Right lobe of liver (tissue), 6 donors: ENCODE data around the gene PGD. TPM values are rescaled to one million over a fixed set of nuclear protein-coding genes. Genes with fewer than 3 reads are reported as not detected.

ENCODE experiments used
- ATAC-seq, 4 donors: fragments of 200-7000 bp; cut with Tn5 transposase; one replicate each; pipeline ENCODE4 v1.9.1; 2020; ENCODE audit warnings: mild to moderate bottlenecking in 4 of 4, moderate library complexity in 4 of 4
- DNase-seq, 3 donors: peaks; one replicate each; pipeline ENCODE4 v3.0.0-alpha.2; 2020
- H3K27ac ChIP-seq, 3 donors: fragments of 200-600 bp; one replicate each; pipeline ENCODE4 v1.8.0; 2022
- H3K27me3 ChIP-seq, 2 donors: fragments of 200-600 bp; one replicate each; pipeline ENCODE4 v1.8.0; 2022
- H3K36me3 ChIP-seq, 4 donors: fragments of 200-600 bp; sonication (generic) in 1 of 4; one replicate each; pipeline versions ENCODE4 v1.5.1 to v1.8.0; 2017 to 2022; ENCODE audit warnings: control low read depth in 1 of 4
- H3K4me1 ChIP-seq, 4 donors: fragments of 200-600 bp; sonication (generic) in 1 of 4; one replicate each; pipeline versions ENCODE4 v1.5.1 to v1.8.0; 2017 to 2022; ENCODE audit warnings: control low read depth in 1 of 4
- H3K4me3 ChIP-seq, 3 donors: fragments of 200-600 bp; one replicate each; pipeline ENCODE4 v1.8.0; 2022
- H3K9me3 ChIP-seq, 4 donors: fragments of 200-600 bp; sonication (generic) in 1 of 4; one replicate each; pipeline versions ENCODE4 v1.5.1 to v1.8.0; 2017 to 2022; ENCODE audit warnings: control low read depth in 1 of 4
- POLR2A ChIP-seq: fragments of 450-650 bp; IDR thresholded peaks from one replicate; pipeline ENCODE4 v1.6.1; 2017; ENCODE audit warnings: antibody characterized with exemption, mild to moderate bottlenecking
- WGBS: methylation state at CpG from one replicate; pipeline ENCODE4 v1.1.6; 2018; ENCODE audit warnings: low coverage, low lambda C conversion rate; ENCODE audit not compliant: insufficient coverage; ENCODE audit errors: missing lambda C conversion rate; 5-methylcytosine and 5-hydroxymethylcytosine counted together
- intact Hi-C, 2 donors: fragments of 100-400 bp; cut with DNase I; formaldehyde crosslinking; loops; one replicate each; pipeline versions ENCODE4 v1.11.2 to v1.14.1; 2022
- total RNA-seq, 6 experiments: library from RNA; depleted of rRNA in 2 of 6; stranded (reverse); fragments of >200 nt in 2 of 6; fragmentation: NEBNext Ultra II Directional in 3 of 6; extraction: Animal tissue kit (Norgen Biotek cat#: 25700) in 3 of 6; gene quantifications; one replicate each; pipeline versions ENCODE4 v1.1.0 to v1.2.4, GENCODE V29; 2016 to 2023
- TF ChIP-seq, protein P1 (sequence below), 4 donors: fragments of 200-600 bp in 3 of 4; fragments of 450-650 bp in 1 of 4; IDR thresholded peaks; one replicate each; pipeline versions ENCODE4 v1.5.1 to v1.8.0; 2016 to 2022; ENCODE audit warnings: antibody characterized with exemption in 4 of 4, mild to moderate bottlenecking in 2 of 4
- donor health status: DM: no; HTN: yes; CAD: no.
- donor health status: DM: no; HTN: no; CAD: no.
- donor health status: DM: no; HTN: no; CAD: no.
- donor health status: DM: no; HTN: yes; CAD: no.
- donor health status: DM: no; HTN: yes; CAD: no.

The PGD gene
- total RNA-seq, 6 experiments from 2014 or later = 51.9 to 151 (median 72.0) TPM

DNA sequence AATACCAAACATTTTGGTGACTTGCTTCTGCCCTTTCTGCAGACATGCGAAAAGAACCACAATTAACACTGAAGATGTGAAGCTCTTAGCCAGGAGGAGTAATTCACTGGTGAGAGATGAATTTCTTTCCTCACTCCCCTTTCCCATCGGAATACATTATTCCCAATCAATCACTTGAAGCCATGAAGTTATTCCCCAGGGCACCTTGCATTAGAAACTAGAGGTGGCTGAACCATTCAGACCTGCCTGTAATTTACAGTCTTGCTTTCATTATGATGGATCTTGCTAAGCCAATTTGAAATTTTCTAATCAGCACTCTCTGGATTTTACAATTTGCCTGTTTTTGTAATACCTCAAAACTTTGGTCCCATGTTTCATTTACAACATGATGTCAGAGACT, 41.4 kb downstream of the PGD start:
- Histone ChIP-seq H3K36me3 (no peaks in the 10 kb centered on the region), H3K27ac (no peak overlapping the region), H3K27me3 (no peaks in the 10 kb centered on the region), H3K4me3 (no peak overlapping the region), H3K4me1 (no peaks in the 10 kb centered on the region), H3K9me3 (no peaks in the 10 kb centered on the region)
- TF ChIP-seq, protein P1, sequence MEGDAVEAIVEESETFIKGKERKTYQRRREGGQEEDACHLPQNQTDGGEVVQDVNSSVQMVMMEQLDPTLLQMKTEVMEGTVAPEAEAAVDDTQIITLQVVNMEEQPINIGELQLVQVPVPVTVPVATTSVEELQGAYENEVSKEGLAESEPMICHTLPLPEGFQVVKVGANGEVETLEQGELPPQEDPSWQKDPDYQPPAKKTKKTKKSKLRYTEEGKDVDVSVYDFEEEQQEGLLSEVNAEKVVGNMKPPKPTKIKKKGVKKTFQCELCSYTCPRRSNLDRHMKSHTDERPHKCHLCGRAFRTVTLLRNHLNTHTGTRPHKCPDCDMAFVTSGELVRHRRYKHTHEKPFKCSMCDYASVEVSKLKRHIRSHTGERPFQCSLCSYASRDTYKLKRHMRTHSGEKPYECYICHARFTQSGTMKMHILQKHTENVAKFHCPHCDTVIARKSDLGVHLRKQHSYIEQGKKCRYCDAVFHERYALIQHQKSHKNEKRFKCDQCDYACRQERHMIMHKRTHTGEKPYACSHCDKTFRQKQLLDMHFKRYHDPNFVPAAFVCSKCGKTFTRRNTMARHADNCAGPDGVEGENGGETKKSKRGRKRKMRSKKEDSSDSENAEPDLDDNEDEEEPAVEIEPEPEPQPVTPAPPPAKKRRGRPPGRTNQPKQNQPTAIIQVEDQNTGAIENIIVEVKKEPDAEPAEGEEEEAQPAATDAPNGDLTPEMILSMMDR (IDR thresholded peaks at IDR 0.05) = no peak
- no peak for TF ChIP-seq POLR2A
- intact Hi-C loops = no loop called here
- WGBS = 97% methylated on average over 2 of the region's 2 CpGs
- ATAC-seq = no peak
- DNase-seq = no peak

DNA sequence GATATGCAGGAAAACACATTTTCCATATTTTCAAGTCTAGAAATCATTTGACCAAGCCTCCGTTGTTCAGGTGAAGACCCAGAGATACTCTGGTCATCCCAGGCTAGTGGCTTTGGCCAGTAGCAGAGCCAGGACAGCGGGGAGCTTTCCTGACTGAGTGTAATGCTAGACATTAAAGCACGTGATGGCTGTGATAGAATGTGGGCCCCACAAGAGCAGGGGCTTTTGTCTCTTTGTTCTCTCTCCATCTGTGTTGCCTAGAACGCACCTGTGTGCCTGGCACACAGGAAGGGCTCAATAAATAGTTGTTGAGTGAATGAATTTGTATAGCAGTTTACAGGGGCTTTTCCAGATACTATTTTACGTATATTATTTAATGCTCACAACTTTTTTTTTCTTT, 41.9 kb downstream of the PGD start:
- DNase-seq (peak in 1 of 3 donors; percentile 7), ATAC-seq (no peak)
- H3K9me3 ChIP-seq = no peaks in the 10 kb centered on the region
- no peak for TF ChIP-seq POLR2A
- TF ChIP-seq, protein P1 (IDR thresholded peaks at IDR 0.05) = no peak
- H3K27me3 ChIP-seq = no peaks in the 10 kb centered on the region
- H3K4me1 ChIP-seq = no peaks in the 10 kb centered on the region
- no peak overlapping the region for H3K4me3 ChIP-seq
- no peak overlapping the region for H3K27ac ChIP-seq
- intact Hi-C loops = no loop called here
- 92% methylated on average over 3 of the region's 5 CpGs for WGBS
- no peaks in the 10 kb centered on the region for H3K36me3 ChIP-seq

DNA sequence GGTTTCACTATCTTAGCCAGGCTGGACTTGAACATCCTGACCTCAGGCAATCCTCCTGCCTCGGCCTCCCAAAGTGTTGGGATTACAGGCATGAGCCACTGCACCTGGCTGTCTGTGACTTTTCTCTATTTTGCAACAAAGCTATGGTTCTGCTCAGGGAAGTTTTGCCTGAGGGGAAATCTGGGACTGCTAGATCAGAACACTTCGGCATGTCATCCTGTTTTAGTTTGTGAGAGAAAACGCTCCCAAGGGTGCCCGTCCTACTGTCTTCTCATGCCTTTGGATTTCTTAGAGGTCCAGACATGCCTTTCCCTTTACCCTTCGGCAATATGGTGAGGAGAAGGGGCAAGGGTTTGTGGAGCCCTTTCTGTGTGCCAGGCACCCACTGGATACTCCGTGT, 45.4 kb downstream of the PGD start:
- no peak overlapping the region for H3K4me3 ChIP-seq
- H3K4me1 ChIP-seq = no peaks in the 10 kb centered on the region
- H3K36me3 ChIP-seq = no peaks in the 10 kb centered on the region
- H3K27ac ChIP-seq = no peak overlapping the region
- intact Hi-C loops = no loop called here
- 96% methylated on average over 5 of the region's 6 CpGs for WGBS
- ATAC-seq = no peak
- H3K27me3 ChIP-seq = no peaks in the 10 kb centered on the region
- TF ChIP-seq, protein P1 (IDR thresholded peaks at IDR 0.05) = no peak
- TF ChIP-seq POLR2A = no peak
- H3K9me3 ChIP-seq = no peaks in the 10 kb centered on the region
- DNase-seq = peak in 1 of 3 donors; percentile 5

DNA sequence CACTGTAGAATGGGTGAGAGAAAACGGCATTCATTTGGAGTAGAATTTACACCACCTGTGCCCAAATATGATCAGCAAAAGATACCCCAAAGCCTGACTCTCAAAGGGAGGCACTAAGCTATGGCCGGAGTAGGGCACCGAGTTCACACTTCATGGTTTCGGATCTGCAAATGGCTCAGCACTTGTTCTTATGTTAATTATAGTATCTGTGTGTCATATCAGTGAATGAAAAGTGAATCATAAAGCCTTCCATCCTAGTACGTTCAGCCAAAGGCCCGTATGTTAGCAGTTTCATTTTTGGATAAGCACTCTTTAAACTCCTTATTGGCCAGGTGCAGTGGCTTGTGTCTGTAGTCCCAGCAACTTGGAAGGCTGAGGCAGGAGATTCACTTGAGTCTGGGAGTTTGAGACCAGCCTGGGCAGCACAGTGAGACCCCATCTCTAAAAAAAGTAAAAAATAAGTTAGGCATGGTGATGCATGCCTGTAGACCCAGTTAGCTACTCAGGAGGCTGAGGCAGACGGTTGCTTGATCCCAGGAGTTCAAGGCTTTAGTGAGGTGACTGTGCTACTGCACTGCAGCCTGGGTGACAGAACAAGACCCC, 46.0 kb downstream of the PGD start:
- H3K4me3 ChIP-seq = no peak overlapping the region
- intact Hi-C loops = no loop called here
- no peaks in the 10 kb centered on the region for H3K4me1 ChIP-seq
- TF ChIP-seq, protein P1 (IDR thresholded peaks at IDR 0.05) = no peak
- TF ChIP-seq POLR2A = no peak
- peak in 1 of 3 donors; percentile 1 for DNase-seq
- H3K27me3 ChIP-seq = no peaks in the 10 kb centered on the region
- WGBS = 86% methylated on average over 6 of the region's 7 CpGs
- no peak overlapping the region for H3K27ac ChIP-seq
- H3K9me3 ChIP-seq = no peaks in the 10 kb centered on the region
- no peaks in the 10 kb centered on the region for H3K36me3 ChIP-seq
- ATAC-seq = no peak
